ENCODE data around the gene LRRC8C.

Gene LRRC8C

GRCh38 chr1:89734442-89734841, 101.5 kb downstream of the LRRC8C start:
- no peak for DNase-seq

DNA sequence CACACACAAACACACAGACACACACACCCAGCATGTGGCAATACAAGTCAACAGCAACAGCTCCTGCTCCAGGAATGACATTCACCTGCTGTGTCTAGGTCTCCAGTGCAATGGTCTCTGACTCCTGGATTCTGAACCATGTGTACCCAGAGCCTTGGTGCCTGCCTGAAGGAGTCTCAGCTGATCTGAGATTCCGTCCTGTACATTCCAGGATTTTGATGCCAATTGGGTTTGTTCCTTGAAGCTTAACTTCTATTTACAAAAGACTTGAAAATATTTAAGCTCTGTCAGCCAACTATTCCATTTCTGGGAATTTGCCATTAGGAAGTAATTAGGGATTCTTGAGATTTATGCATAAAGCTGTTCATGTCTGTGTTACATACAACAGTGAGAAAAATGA, 102.6 kb downstream of the LRRC8C start:
- DNase-seq: no peak

GRCh38 chr1:89736937-89737733, 104.2 kb downstream of the LRRC8C start:
- DNase-seq: no peak

- DNase-seq: no peak
These were observed 105.1 kb downstream of the LRRC8C start for GRCh38 chr1:89737985-89738510.

DNA sequence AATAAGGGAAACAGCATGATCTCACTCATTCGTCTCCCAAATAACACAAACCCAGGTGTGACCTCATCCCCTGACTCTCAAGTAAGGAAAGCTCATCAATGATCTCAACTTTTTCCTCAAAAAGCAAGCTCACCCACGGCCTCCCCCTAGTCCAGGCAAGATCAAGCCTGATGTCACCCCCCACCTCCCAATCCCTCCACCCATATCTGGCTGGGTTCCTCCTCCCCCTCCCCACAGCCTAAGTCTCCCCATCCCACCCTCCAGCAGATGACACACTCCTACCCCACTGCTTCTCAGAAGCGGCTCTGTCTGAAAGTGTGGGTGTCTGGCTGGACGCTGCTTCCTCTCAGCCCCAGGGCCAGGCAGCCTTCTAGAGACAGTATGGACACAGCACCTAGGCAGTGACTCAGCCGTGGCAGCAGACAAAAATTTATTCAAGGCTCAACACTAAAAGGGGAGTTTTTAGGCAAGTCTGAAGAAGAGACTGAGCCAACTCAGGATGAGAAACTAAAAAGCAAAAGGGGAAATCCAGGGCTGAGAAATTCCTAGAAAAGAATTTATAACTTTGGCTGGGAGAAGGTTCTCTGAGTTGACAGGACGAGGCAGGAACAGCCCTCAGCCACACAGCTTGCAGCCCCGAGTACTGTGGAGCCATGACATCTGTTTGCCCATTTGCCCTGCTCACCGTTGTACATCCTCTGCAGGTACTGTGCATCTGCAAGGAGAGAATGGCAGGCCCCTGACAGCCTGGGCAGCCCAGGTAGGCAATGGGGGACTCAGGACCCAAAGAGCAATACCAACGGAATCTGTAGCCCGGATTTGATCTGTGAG, 106.3 kb downstream of the LRRC8C start:
- DNase-seq: peak in 1 of 5 donors; percentile 43

DNA sequence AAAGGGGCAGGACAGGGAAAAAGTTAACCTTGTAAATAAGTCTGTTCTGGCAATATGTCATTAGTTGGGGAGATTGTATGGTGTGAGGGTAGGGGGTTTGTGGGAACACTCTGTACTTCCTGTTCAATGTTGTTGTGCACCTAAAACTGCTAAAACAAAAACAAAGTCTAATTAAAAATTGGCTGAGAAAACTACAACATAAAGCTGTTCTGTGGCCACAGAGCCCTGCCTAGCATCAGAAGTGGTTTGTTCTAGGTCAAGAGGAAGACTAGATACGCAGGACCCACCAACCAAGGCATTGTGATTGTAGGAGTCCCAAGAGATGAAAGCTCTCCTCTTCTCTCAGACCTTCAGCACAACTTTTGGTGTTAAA, 106.9 kb downstream of the LRRC8C start:
- DNase-seq: no peak

- no peak for DNase-seq
These were observed 110.9 kb downstream of the LRRC8C start for GRCh38 chr1:89743788-89744187.

DNA sequence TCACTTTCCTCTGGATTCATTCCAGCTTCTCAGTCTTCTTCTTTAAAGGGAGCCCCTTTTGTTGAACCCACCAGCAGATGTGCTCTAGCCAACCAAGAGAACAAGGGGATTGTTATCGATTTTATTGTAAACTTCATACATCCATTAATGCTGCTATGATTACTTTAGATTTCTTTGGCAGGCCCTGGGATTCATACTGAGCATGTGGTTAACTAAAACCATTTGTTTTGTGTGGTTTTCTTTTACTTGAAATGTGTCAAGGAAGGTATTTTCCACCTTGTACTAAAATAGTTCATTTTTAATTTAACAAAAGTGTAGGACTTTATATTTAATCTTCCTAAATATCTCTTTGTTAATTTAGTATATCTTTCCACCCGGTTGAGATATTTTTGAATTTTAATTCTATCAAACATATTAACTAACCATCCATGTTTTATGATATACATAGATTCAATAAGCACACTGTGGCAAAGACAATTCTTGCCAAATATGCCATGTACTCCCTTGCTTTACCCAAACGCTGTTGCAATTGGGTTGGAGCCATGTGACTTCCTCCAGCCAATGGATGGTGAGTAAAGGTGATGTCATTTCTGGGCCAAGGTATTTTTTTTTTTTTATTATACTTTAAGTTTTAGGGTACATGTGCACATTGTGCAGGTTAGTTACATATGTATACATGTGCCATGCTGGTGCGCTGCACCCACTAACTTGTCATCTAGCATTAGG, 113.7 kb downstream of the LRRC8C start:
- no peak for DNase-seq

- DNase-seq: no peak
These were observed 120.8 kb downstream of the LRRC8C start for GRCh38 chr1:89753761-89754160.

DNA sequence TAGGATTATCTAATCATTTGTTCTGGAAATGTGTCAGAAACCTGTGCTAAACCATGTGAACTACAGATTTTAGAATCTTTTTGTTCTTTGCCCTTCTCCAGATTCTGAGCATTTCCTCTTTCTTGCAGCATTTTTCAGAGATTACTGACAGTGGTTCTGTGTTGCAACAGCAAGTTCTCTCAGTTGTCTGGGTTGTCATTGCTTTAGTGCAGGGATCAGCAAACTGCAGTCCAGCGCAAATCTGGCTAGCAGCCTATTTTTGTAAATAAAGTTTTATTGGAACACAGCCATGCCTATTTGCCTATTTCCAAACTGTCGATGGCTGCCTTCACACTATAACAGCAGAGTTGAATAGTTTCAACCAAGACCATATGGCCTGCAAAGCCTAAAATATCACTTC, 121.6 kb downstream of the LRRC8C start:
- peak in 1 of 5 donors; percentile 77 for DNase-seq

- no peak for DNase-seq
These were observed 122.7 kb downstream of the LRRC8C start for GRCh38 chr1:89755591-89755990.

DNA sequence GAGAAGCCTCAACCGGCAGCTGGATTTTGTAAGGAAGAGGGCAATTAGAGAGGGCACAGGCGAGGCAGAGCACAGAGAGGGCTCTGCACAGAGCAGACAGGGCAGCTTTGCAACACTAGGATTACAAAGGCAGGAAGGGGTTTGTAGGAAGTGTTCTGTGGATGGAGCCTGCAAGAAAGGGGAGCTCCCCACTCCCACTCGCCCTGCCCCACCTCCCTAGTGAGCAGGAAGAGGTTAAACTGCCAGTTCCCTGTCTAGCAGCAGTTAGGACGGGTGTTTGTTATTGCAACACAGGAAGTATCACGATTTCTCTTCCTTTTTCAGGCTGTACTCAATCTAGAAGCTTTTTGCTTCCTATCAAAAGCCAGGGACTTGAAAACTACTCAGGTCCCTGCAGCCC, 124.6 kb downstream of the LRRC8C start:
- peak in 2 of 5 donors; percentile 11 to 88 for DNase-seq

DNA sequence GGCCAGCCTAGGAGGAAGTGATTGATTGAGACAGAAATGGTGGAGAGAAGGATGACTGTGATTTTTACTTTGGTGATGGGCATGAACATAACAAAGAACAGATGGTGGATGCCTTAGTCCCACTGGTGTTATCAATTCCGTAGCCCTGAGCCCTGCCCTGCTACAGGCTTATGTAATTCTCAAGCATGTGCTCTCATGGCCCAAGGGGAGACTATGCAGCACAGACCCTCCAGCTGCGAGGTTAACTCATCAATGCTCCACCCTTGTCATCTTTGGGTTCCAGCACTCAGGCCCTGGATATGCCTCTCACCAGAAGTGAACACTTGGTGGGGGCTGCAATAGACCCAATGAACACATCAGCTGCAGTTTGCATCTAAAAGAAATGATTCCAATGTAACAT, 125.2 kb downstream of the LRRC8C start:
- no peak for DNase-seq

- DNase-seq: peak in 1 of 5 donors; percentile 50
These were observed 126.1 kb downstream of the LRRC8C start for GRCh38 chr1:89759036-89759435.

GRCh38 chr1:89760496-89760895, 127.6 kb downstream of the LRRC8C start:
- DNase-seq: no peak

DNA sequence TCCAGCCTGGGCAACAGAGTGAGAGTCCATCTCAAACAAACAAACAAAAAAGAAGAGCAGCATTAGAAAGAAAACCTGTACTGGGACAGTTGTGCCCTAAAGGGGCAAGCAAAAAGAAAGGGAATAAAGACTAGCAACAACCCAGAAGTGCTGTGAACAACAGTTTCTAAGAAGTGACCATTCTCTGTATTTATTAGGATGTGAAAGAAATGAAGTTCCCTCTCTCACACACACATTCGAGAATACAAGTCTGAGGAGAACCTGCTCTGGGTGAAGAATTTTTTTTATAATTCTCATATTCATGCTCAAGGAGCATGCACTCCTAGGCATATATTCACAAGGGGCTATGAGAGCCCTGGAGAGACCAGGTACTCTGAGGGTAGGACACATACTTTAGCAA, 128.4 kb downstream of the LRRC8C start:
- DNase-seq: no peak

DNA sequence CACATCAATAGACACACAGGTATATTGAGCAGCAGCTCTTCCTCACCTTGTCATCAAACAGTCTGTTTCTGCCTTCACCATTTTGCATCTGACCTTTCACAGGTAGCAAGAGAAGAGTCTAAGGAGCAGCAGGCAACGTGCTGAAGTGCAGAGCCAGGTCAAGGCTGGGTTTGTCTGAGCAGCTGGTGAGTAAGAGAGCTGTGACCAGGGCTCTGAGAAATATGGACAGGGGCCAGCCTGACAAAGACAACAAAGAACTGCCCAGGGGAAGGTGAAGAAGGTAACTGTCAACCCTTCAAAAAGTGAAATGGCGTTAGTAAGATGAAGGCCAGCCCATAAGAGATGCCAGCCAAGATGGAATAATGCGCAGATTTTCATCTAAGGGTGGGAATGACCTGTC, 129.0 kb downstream of the LRRC8C start:
- no peak for DNase-seq

DNA sequence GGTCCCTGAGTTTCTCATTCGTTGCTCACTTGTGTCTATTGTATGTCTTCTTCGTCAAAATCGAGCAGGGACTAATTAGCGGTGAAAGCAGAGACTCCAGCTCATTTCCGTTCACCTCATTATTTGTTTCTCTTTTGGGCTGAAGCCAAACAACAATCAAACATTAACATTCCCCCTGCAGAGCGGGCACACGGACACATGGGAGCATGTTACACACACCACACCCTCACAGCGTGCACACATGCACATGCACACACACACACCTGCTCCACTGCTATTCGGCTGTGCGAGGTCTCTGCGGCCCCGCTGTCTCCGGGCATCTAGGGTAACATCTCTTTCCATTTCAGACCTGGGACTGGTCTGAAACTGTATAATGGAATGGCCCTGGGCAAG, 129.5 kb downstream of the LRRC8C start:
- DNase-seq: no peak

- peak; percentile 67 to 86 (median 80) for DNase-seq
These were observed 130.1 kb downstream of the LRRC8C start for GRCh38 chr1:89762779-89763648.

DNA sequence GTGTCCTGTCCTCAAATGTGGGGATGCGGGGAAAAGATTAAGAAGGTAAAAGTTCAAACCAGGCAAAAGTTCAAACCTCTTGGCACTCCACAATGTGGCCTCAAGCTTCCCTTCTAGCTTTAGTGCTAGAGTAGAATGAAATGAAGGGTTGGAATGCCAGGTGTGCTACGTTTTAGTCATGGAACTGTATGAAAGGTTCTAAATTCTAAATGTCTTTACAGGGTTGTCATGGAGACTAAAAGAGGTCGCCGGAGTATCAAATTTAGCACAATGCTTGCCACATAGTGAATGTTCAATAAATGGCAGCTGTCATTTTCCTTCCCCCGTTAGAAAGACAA, 130.7 kb downstream of the LRRC8C start:
- no peak for DNase-seq

DNA sequence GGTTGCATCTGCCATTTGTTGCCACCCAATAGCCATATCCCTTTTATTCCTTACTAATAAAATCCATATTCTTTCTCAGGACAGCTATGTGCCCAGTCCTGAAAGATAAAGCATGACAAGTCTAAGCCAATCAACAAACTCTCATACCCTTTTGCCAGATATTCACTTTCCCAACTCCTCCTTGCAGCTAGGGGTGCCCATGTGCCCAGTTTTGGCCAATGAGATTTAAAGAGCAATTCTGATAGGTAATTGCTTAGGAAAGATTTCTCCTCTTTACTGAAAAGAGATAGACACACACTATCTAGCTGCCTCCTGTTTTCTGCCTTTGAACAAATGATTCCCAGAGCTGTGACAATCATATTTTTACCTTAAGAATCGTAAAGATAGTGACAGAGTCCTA, 132.9 kb downstream of the LRRC8C start:
- no peak for DNase-seq

GRCh38 chr1:89767618-89768017, 134.7 kb downstream of the LRRC8C start:
- no peak for DNase-seq

Measured in T-helper 1 cell (primary cell).